ENCODE measurements around the gene KIF5A. TPM values are rescaled to one million over a fixed set of nuclear protein-coding genes. Genes with fewer than 3 reads are reported as not detected.

Gene KIF5A
- total and polyA plus RNA-seq, 4 donors: 0.05 to 0.34 (median 0.14) TPM

- no peak for ATAC-seq (ENCODE audit: insufficient read depth, low FRiP score)
Observed at GRCh38 chr12:57533108-57533507, 16.7 kb upstream of the KIF5A start.

GRCh38 chr12:57534250-57534649 is 15.6 kb upstream of the KIF5A start:
- H3K36me3 ChIP-seq (ENCODE audit: control insufficient read depth in 4 of 4, insufficient read depth in 4 of 4, low read length in 4 of 4): peaks cover 42 to 55% (median 50%) of the 10 kb centered on the region in 4 donors
- WGBS, 2 donors: 94 to 95% methylated on average over 5 of the region's 5 CpGs
- H3K27me3 ChIP-seq (ENCODE audit: control insufficient read depth in 3 of 3, insufficient read depth in 3 of 3, low read length in 2 of 3): no peaks in the 10 kb centered on the region
- TF ChIP-seq, protein P1, sequence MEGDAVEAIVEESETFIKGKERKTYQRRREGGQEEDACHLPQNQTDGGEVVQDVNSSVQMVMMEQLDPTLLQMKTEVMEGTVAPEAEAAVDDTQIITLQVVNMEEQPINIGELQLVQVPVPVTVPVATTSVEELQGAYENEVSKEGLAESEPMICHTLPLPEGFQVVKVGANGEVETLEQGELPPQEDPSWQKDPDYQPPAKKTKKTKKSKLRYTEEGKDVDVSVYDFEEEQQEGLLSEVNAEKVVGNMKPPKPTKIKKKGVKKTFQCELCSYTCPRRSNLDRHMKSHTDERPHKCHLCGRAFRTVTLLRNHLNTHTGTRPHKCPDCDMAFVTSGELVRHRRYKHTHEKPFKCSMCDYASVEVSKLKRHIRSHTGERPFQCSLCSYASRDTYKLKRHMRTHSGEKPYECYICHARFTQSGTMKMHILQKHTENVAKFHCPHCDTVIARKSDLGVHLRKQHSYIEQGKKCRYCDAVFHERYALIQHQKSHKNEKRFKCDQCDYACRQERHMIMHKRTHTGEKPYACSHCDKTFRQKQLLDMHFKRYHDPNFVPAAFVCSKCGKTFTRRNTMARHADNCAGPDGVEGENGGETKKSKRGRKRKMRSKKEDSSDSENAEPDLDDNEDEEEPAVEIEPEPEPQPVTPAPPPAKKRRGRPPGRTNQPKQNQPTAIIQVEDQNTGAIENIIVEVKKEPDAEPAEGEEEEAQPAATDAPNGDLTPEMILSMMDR (IDR thresholded peaks at IDR 0.05; ENCODE audit: control extremely low read depth, extremely low read depth): no peak
- ATAC-seq (ENCODE audit: insufficient read depth, low FRiP score) (no peak), DNase-seq (no peak)
- H3K4me3 ChIP-seq: no peak overlapping the region
- no peak overlapping the region for H3K27ac ChIP-seq (ENCODE audit: low read depth in 1 of 2, low read length in 1 of 2)
- no peaks in the 10 kb centered on the region for H3K4me1 ChIP-seq (ENCODE audit: control insufficient read depth in 5 of 5, insufficient read depth in 5 of 5, low read length in 5 of 5)
- H3K9me3 ChIP-seq (ENCODE audit: control insufficient read depth in 4 of 4, insufficient read depth in 3 of 4, low read length in 3 of 4): no peaks in the 10 kb centered on the region
- H3K9ac ChIP-seq (ENCODE audit: insufficient read depth in 1 of 2, low read length in 2 of 2): no peak overlapping the region

More at GRCh38 chr12:57533108-57533507, 16.7 kb upstream of the KIF5A start:
- Histone ChIP-seq H3K4me1 (ENCODE audit: control insufficient read depth in 5 of 5, insufficient read depth in 5 of 5, low read length in 5 of 5) (no peaks in the 10 kb centered on the region), H3K9me3 (ENCODE audit: control insufficient read depth in 4 of 4, insufficient read depth in 3 of 4, low read length in 3 of 4) (no peaks in the 10 kb centered on the region), H3K4me3 (no peak overlapping the region), H3K36me3 (ENCODE audit: control insufficient read depth in 4 of 4, insufficient read depth in 4 of 4, low read length in 4 of 4) (peaks cover 40 to 59% (median 49%) of the 10 kb centered on the region in 4 donors), H3K27ac (ENCODE audit: low read depth in 1 of 2, low read length in 1 of 2) (no peak overlapping the region), H3K9ac (ENCODE audit: insufficient read depth in 1 of 2, low read length in 2 of 2) (no peak overlapping the region), H3K27me3 (ENCODE audit: control insufficient read depth in 3 of 3, insufficient read depth in 3 of 3, low read length in 2 of 3) (no peaks in the 10 kb centered on the region)
- 94 to 96% methylated on average over 8 of the region's 8 CpGs for WGBS, 2 donors
- TF ChIP-seq, protein P1 (IDR thresholded peaks at IDR 0.05; ENCODE audit: control extremely low read depth, extremely low read depth): no peak
- no peak for DNase-seq

DNA sequence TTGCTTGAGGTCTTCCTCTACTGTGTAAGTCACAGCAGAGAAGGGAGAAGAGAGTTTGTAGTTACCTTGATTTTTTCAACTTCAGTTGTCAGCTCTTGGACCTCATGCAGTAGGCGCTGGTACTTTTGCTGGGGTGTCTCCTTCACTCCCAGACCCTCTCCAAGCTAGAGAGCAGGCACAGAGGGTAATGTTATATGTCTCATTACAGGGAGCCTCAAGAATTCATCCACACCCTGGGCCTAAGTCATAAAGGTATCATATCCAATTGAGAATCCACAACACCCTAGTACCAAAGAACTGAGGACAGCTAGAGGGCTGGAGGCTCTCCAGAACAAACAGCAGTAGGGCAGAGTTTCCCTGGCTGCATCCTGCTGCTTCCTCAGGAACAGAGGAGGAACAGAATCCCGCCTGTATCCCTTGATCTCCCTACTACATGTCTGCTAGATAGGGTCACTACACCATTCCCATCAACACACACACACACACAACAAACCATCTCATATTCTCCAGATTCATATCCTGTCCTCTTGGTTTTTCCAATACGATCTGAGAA is 14.8 kb upstream of the KIF5A start:
- Histone ChIP-seq H3K27ac (ENCODE audit: low read depth in 1 of 2, low read length in 1 of 2) (no peak overlapping the region), H3K4me3 (no peak overlapping the region), H3K9me3 (ENCODE audit: control insufficient read depth in 4 of 4, insufficient read depth in 3 of 4, low read length in 3 of 4) (no peaks in the 10 kb centered on the region), H3K36me3 (ENCODE audit: control insufficient read depth in 4 of 4, insufficient read depth in 4 of 4, low read length in 4 of 4) (peaks cover 38 to 57% (median 49%) of the 10 kb centered on the region in 4 donors), H3K9ac (ENCODE audit: insufficient read depth in 1 of 2, low read length in 2 of 2) (no peak overlapping the region), H3K27me3 (ENCODE audit: control insufficient read depth in 3 of 3, insufficient read depth in 3 of 3, low read length in 2 of 3) (no peaks in the 10 kb centered on the region), H3K4me1 (ENCODE audit: control insufficient read depth in 5 of 5, insufficient read depth in 5 of 5, low read length in 5 of 5) (no peaks in the 10 kb centered on the region)
- DNase-seq (no peak), ATAC-seq (ENCODE audit: insufficient read depth, low FRiP score) (no peak)
- TF ChIP-seq, protein P1 (IDR thresholded peaks at IDR 0.05; ENCODE audit: control extremely low read depth, extremely low read depth): no peak
- 92 to 98% methylated on average over 3 of the region's 3 CpGs for WGBS, 2 donors

Data from lung (tissue), 12 donors.